Measurements from ENCODE around the gene ASCL2.

- no peak for TF ChIP-seq CTCF (conservative IDR thresholded peaks at IDR 0.05 in 1 of 2, IDR thresholded peaks at IDR 0.05 in 1 of 2; ENCODE audit: extremely low read depth in 1 of 2, insufficient read depth in 1 of 2, low read depth in 1 of 2, low read length in 2 of 2)
- no peak for TF ChIP-seq EZH2 (IDR thresholded peaks at IDR 0.05; ENCODE audit: borderline replicate concordance, low read length)
Observed at GRCh38 chr11:2247496-2247895, 22.9 kb downstream of the ASCL2 start.

Measured in mammary epithelial cell (primary cell).